ENCODE data around the gene UBAC1. TPM values are rescaled to one million over a fixed set of nuclear protein-coding genes. Genes with fewer than 3 reads are reported as not detected.

Gene UBAC1
- total RNA-seq, 1 experiment from 2014 or later, result 55.4 TPM

DNA sequence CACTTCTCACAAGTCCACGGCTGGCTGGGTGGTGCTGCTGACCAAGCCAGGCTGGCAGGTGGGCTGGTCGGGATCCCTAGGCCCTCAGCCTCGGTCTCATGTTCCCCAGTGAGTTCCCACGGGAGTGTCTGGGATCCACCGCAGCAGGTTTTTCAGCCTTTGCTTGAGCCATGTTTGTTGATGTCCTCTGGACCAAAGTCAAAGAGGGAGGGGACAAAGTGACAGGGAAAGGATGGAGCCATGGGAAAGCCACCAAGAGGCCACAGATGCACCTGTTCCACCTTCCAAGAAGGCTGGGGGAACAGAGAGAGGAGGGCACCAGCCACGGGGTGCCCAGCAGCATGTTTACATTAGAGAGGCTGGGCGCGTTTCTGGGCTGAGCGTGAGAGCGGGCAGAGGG lies 2.8 kb upstream of the UBAC1 start:
- Histone ChIP-seq H3K9me3 (no peaks in the 10 kb centered on the region), H3K4me1 (peaks cover 12% of the 10 kb centered on the region), H3K27me3 (replicated peaks; ENCODE audit: control insufficient read depth, insufficient read depth, low read length) (no peaks in the 10 kb centered on the region), H3K36me3 (ENCODE audit: control insufficient read depth, insufficient read depth, low read length) (no peaks in the 10 kb centered on the region), H3K4me3 (ENCODE audit: low read depth, low read length) (no peak overlapping the region)
- BruUV-seq (replicated peaks), result no TSS peak
- TF ChIP-seq, protein P1, sequence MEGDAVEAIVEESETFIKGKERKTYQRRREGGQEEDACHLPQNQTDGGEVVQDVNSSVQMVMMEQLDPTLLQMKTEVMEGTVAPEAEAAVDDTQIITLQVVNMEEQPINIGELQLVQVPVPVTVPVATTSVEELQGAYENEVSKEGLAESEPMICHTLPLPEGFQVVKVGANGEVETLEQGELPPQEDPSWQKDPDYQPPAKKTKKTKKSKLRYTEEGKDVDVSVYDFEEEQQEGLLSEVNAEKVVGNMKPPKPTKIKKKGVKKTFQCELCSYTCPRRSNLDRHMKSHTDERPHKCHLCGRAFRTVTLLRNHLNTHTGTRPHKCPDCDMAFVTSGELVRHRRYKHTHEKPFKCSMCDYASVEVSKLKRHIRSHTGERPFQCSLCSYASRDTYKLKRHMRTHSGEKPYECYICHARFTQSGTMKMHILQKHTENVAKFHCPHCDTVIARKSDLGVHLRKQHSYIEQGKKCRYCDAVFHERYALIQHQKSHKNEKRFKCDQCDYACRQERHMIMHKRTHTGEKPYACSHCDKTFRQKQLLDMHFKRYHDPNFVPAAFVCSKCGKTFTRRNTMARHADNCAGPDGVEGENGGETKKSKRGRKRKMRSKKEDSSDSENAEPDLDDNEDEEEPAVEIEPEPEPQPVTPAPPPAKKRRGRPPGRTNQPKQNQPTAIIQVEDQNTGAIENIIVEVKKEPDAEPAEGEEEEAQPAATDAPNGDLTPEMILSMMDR (IDR thresholded peaks at IDR 0.05; ENCODE audit: insufficient read depth in 1 of 2, low read depth in 1 of 2, low read length in 1 of 2, severe bottlenecking in 1 of 2, unreplicated experiment in 1 of 2), result no peak
- DNase-seq, result no peak
- ChIA-PET POLR2A (no interaction called here), CTCF (no interaction called here)
- Mint-ChIP-seq H3K9me3 (ENCODE audit: unreplicated experiment) (no peaks in the 10 kb centered on the region), H3K4me3 (ENCODE audit: unreplicated experiment) (no peak overlapping the region), H3K27me3 (ENCODE audit: insufficient read depth, unreplicated experiment) (peaks cover 6% of the 10 kb centered on the region), H3K4me1 (ENCODE audit: low read depth, unreplicated experiment) (peaks cover 23% of the 10 kb centered on the region), H3K27ac (ENCODE audit: unreplicated experiment) (no peak overlapping the region), H3K36me3 (ENCODE audit: insufficient read depth, unreplicated experiment) (peaks cover 11% of the 10 kb centered on the region)
- intact Hi-C loops (cut with micrococcal nuclease; ENCODE audit: unreplicated experiment), result no loop called here

DNA sequence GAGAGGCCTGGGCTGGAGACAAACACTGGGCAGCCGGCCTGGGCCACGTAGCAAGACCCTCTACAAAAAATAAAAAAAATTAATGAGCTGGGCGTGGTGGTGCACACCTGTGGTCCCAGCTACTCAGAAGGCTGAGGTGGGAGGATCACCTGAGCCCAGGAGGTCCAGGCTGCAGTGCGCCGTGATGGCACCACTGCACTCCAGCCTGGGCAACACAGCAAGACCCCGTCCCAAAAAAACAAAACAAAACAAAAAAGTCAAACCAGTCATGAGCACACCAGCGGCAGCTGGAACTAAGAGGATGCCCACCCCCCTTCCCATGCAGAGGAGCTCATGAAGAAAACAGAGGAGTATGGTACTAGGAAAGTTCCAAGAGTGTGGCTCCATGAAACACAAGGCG lies 2.2 kb upstream of the UBAC1 start:
- H3K27ac Mint-ChIP-seq (ENCODE audit: unreplicated experiment), result no peak overlapping the region
- Histone ChIP-seq H3K27me3 (replicated peaks; ENCODE audit: control insufficient read depth, insufficient read depth, low read length) (no peaks in the 10 kb centered on the region), H3K9me3 (no peaks in the 10 kb centered on the region), H3K4me1 (peaks cover 12% of the 10 kb centered on the region), H3K4me3 (ENCODE audit: low read depth, low read length) (no peak overlapping the region), H3K36me3 (ENCODE audit: control insufficient read depth, insufficient read depth, low read length) (no peaks in the 10 kb centered on the region)
- CTCF ChIA-PET, result no interaction called here
- H3K4me3 Mint-ChIP-seq (ENCODE audit: unreplicated experiment), result no peak overlapping the region
- POLR2A ChIA-PET, result no interaction called here
- no peaks in the 10 kb centered on the region for H3K9me3 Mint-ChIP-seq (ENCODE audit: unreplicated experiment)
- H3K27me3 Mint-ChIP-seq (ENCODE audit: insufficient read depth, unreplicated experiment), result peaks cover 6% of the 10 kb centered on the region
- no TSS peak for BruUV-seq (replicated peaks)
- DNase-seq, result no peak
- intact Hi-C loops (cut with micrococcal nuclease; ENCODE audit: unreplicated experiment), result no loop called here
- peaks cover 11% of the 10 kb centered on the region for H3K36me3 Mint-ChIP-seq (ENCODE audit: insufficient read depth, unreplicated experiment)
- H3K4me1 Mint-ChIP-seq (ENCODE audit: low read depth, unreplicated experiment), result peaks cover 23% of the 10 kb centered on the region
- TF ChIP-seq, protein P1 (IDR thresholded peaks at IDR 0.05; ENCODE audit: insufficient read depth in 1 of 2, low read depth in 1 of 2, low read length in 1 of 2, severe bottlenecking in 1 of 2, unreplicated experiment in 1 of 2), result no peak

DNA sequence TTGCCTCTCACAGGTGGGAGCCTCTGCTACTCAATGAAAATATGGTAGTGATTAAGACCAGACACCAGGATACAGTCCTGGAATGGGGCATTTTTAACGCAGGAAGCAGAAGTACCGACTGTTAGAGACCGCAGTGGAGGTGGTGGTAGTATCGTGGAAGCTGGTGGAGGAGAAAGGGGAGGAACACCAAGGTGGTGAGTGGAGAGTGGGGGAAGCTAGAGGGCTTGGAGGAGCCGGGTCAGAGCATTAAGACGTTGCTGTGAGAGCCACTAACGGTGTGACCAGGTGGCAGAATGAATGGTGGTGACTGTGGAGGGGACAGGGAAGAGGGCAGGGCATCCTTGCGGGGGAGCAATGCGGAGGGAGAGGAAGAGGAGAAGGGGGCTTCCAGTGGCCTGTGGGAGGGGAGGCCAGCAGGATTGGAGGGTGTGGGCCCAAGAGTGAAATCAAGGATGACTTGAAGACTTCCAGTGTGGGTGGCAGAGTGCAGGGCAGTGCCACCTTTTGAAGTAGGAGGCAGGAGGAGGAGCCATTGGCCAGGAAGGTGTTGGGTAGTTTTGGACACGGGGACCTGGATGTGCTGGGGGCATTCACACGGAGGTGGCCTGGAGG lies 1.6 kb upstream of the UBAC1 start:
- Histone ChIP-seq H3K27me3 (replicated peaks; ENCODE audit: control insufficient read depth, insufficient read depth, low read length) (no peaks in the 10 kb centered on the region), H3K4me1 (peaks cover 11% of the 10 kb centered on the region), H3K9me3 (no peaks in the 10 kb centered on the region), H3K4me3 (ENCODE audit: low read depth, low read length) (no peak overlapping the region), H3K36me3 (ENCODE audit: control insufficient read depth, insufficient read depth, low read length) (no peaks in the 10 kb centered on the region)
- CTCF ChIA-PET, result no interaction called here
- POLR2A ChIA-PET, result no interaction called here
- H3K36me3 Mint-ChIP-seq (ENCODE audit: insufficient read depth, unreplicated experiment), result peaks cover 11% of the 10 kb centered on the region
- intact Hi-C loops (cut with micrococcal nuclease; ENCODE audit: unreplicated experiment), result no loop called here
- H3K27me3 Mint-ChIP-seq (ENCODE audit: insufficient read depth, unreplicated experiment), result peaks cover 6% of the 10 kb centered on the region
- H3K4me3 Mint-ChIP-seq (ENCODE audit: unreplicated experiment), result peak overlapping the region; percentile 67
- no TSS peak for BruUV-seq (replicated peaks)
- H3K9me3 Mint-ChIP-seq (ENCODE audit: unreplicated experiment), result no peaks in the 10 kb centered on the region
- peaks cover 23% of the 10 kb centered on the region for H3K4me1 Mint-ChIP-seq (ENCODE audit: low read depth, unreplicated experiment)
- no peak overlapping the region for H3K27ac Mint-ChIP-seq (ENCODE audit: unreplicated experiment)
- TF ChIP-seq, protein P1 (IDR thresholded peaks at IDR 0.05; ENCODE audit: insufficient read depth in 1 of 2, low read depth in 1 of 2, low read length in 1 of 2, severe bottlenecking in 1 of 2, unreplicated experiment in 1 of 2), result no peak
- no peak for DNase-seq

Data from Caco-2 (cell line).